Ishikawa (cell line): Measurements from ENCODE around the gene TTC4.

Experiments
- CREB1 ChIP-seq: IDR thresholded peaks from 2 replicates; pipeline ENCODE4 v1.6.1; 2012; ENCODE audit warnings: low read depth
- RAD21 ChIP-seq: IDR thresholded peaks from 2 replicates; pipeline ENCODE4 v1.6.1; 2012; ENCODE audit warnings: low read depth

GRCh38 chr1:54710841-54711240 is 4.8 kb upstream of the TTC4 start:
- no peak for TF ChIP-seq RAD21
- TF ChIP-seq CREB1 = no peak
